ENCODE data around the gene MYL12B.
A peak's percentile ranks its signal among the peaks of the same experiment; 100 is the strongest.

The MYL12B gene

GRCh38 chr18:3233433-3234168 is 28.3 kb upstream of the MYL12B start:
- ChIA-PET POLR2A (no interaction called here), CTCF (interaction anchor here (2.2 kb wide), 1 partner anchor 12 kb away, joined by 8 read pairs; no protein-coding TSS in a partner anchor)
- no peak for TF ChIP-seq CTCF (IDR thresholded peaks at IDR 0.05; ENCODE audit: insufficient read depth, low read length, missing control alignments)

GRCh38 chr18:3234457-3234856 is 27.5 kb upstream of the MYL12B start:
- no peak for TF ChIP-seq CTCF (IDR thresholded peaks at IDR 0.05; ENCODE audit: insufficient read depth, low read length, missing control alignments)
- CTCF ChIA-PET, result interaction anchor here (0.6 to 2.2 kb wide), 2 partner anchors 10 to 12 kb away, joined by 3 to 8 read pairs; no protein-coding TSS in a partner anchor
- H3K4me3 ChIP-seq (ENCODE audit: low read depth, low read length), result no peak overlapping the region
- DNase-seq (ENCODE audit: low read depth, low spot score), result no peak
- POLR2A ChIA-PET, result no interaction called here

More at GRCh38 chr18:3233433-3234168, 28.3 kb upstream of the MYL12B start:
- DNase-seq (ENCODE audit: low read depth, low spot score), result no peak
- no peak overlapping the region for H3K4me3 ChIP-seq (ENCODE audit: low read depth, low read length)

GRCh38 chr18:3235846-3236245 is 26.1 kb upstream of the MYL12B start:
- TF ChIP-seq CTCF (IDR thresholded peaks at IDR 0.05; ENCODE audit: insufficient read depth, low read length, missing control alignments), result no peak
- CTCF ChIA-PET, result interaction anchor here (2.2 kb wide), 1 partner anchor 10 kb away, joined by 8 read pairs; no protein-coding TSS in a partner anchor

GRCh38 chr18:3236470-3236869 is 25.5 kb upstream of the MYL12B start:
- CTCF ChIA-PET, result interaction anchor here (0.6 to 1.0 kb wide), 2 partner anchors 9 to 107 kb away, joined by 3 read pairs; no protein-coding TSS in a partner anchor
- TF ChIP-seq CTCF (IDR thresholded peaks at IDR 0.05; ENCODE audit: insufficient read depth, low read length, missing control alignments), result no peak
- H3K4me3 ChIP-seq (ENCODE audit: low read depth, low read length), result no peak overlapping the region
- POLR2A ChIA-PET, result no interaction called here
- DNase-seq (ENCODE audit: low read depth, low spot score), result no peak

More at GRCh38 chr18:3235846-3236245, 26.1 kb upstream of the MYL12B start:
- no peak for DNase-seq (ENCODE audit: low read depth, low spot score)
- no peak overlapping the region for H3K4me3 ChIP-seq (ENCODE audit: low read depth, low read length)
- POLR2A ChIA-PET, result no interaction called here

GRCh38 chr18:3238742-3239141 is 23.2 kb upstream of the MYL12B start:
- ChIA-PET CTCF (interaction anchor here (0.8 to 2.4 kb wide), 10 partner anchors 8 to 473 kb away, joined by 3 to 8 read pairs (median 4); partner anchors contain the start of genes MYL12A and MYOM1), POLR2A (no interaction called here)
- no peak overlapping the region for H3K4me3 ChIP-seq (ENCODE audit: low read depth, low read length)
- no peak for DNase-seq (ENCODE audit: low read depth, low spot score)
- peak; percentile 1 for TF ChIP-seq CTCF (IDR thresholded peaks at IDR 0.05; ENCODE audit: insufficient read depth, low read length, missing control alignments)

- H3K4me3 ChIP-seq (ENCODE audit: low read depth, low read length), result no peak overlapping the region
- ChIA-PET CTCF (interaction anchor here (0.6 to 5.7 kb wide), 22 partner anchors 8 to 509 kb away, joined by 3 to 66 read pairs (median 5); no protein-coding TSS in a partner anchor), POLR2A (no interaction called here)
- DNase-seq (ENCODE audit: low read depth, low spot score), result no peak
- no peak for TF ChIP-seq CTCF (IDR thresholded peaks at IDR 0.05; ENCODE audit: insufficient read depth, low read length, missing control alignments)
These were observed 16.8 kb upstream of the MYL12B start for GRCh38 chr18:3245185-3245564.

All from AG04449 (cell line).